ENCODE results near the gene GPR107. TPM values are rescaled to one million over a fixed set of nuclear protein-coding genes. Genes with fewer than 3 reads are reported as not detected.

GPR107 gene
- total RNA-seq, 1 experiment from 2014 or later: 33.2 TPM

GRCh38 chr9:130062750-130063149, 9.0 kb downstream of the GPR107 start:
- H3K27me3 Mint-ChIP-seq (ENCODE audit: low read depth): no peaks in the 10 kb centered on the region
- no peaks in the 10 kb centered on the region for H3K4me1 Mint-ChIP-seq
- peaks cover 3% of the 10 kb centered on the region for H3K9me3 Mint-ChIP-seq
- POLR2A ChIA-PET: no interaction called here
- TF ChIP-seq E2F4 (CRISPR knock-in tag; IDR thresholded peaks at IDR 0.05; ENCODE audit: borderline replicate concordance, low read depth): no peak
- TF ChIP-seq, protein P1, sequence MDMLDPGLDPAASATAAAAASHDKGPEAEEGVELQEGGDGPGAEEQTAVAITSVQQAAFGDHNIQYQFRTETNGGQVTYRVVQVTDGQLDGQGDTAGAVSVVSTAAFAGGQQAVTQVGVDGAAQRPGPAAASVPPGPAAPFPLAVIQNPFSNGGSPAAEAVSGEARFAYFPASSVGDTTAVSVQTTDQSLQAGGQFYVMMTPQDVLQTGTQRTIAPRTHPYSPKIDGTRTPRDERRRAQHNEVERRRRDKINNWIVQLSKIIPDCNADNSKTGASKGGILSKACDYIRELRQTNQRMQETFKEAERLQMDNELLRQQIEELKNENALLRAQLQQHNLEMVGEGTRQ (CRISPR knock-in tag; IDR thresholded peaks at IDR 0.05): no peak
- no peak for TF ChIP-seq MYBL2 (CRISPR knock-in tag; IDR thresholded peaks at IDR 0.05)
- TF ChIP-seq, protein P2, sequence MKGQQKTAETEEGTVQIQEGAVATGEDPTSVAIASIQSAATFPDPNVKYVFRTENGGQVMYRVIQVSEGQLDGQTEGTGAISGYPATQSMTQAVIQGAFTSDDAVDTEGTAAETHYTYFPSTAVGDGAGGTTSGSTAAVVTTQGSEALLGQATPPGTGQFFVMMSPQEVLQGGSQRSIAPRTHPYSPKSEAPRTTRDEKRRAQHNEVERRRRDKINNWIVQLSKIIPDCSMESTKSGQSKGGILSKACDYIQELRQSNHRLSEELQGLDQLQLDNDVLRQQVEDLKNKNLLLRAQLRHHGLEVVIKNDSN (CRISPR knock-in tag; IDR thresholded peaks at IDR 0.05): no peak
- no peak for TF ChIP-seq ELF4 (CRISPR knock-in tag; IDR thresholded peaks at IDR 0.05; ENCODE audit: low read depth)
- no peak for TF ChIP-seq SOX15 (CRISPR knock-in tag; IDR thresholded peaks at IDR 0.05)
- no peak for TF ChIP-seq JAZF1 (CRISPR knock-in tag; IDR thresholded peaks at IDR 0.05)
- no peak for TF ChIP-seq TEAD4 (CRISPR knock-in tag; IDR thresholded peaks at IDR 0.05)
- TF ChIP-seq, protein P3, sequence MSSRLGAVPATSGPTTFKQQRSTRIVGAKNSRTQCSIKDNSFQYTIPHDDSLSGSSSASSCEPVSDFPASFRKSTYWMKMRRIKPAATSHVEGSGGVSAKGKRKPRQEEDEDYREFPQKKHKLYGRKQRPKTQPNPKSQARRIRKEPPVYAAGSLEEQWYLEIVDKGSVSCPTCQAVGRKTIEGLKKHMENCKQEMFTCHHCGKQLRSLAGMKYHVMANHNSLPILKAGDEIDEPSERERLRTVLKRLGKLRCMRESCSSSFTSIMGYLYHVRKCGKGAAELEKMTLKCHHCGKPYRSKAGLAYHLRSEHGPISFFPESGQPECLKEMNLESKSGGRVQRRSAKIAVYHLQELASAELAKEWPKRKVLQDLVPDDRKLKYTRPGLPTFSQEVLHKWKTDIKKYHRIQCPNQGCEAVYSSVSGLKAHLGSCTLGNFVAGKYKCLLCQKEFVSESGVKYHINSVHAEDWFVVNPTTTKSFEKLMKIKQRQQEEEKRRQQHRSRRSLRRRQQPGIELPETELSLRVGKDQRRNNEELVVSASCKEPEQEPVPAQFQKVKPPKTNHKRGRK (CRISPR knock-in tag; IDR thresholded peaks at IDR 0.05; ENCODE audit: borderline replicate concordance): no peak
- TF ChIP-seq ZNF671 (CRISPR knock-in tag; IDR thresholded peaks at IDR 0.05): no peak
- TF ChIP-seq, protein P4, sequence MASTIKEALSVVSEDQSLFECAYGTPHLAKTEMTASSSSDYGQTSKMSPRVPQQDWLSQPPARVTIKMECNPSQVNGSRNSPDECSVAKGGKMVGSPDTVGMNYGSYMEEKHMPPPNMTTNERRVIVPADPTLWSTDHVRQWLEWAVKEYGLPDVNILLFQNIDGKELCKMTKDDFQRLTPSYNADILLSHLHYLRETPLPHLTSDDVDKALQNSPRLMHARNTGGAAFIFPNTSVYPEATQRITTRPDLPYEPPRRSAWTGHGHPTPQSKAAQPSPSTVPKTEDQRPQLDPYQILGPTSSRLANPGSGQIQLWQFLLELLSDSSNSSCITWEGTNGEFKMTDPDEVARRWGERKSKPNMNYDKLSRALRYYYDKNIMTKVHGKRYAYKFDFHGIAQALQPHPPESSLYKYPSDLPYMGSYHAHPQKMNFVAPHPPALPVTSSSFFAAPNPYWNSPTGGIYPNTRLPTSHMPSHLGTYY (CRISPR knock-in tag; IDR thresholded peaks at IDR 0.05): no peak
- TF ChIP-seq IRF2 (CRISPR knock-in tag; IDR thresholded peaks at IDR 0.05; ENCODE audit: borderline replicate concordance, low read depth): no peak
- no peak for TF ChIP-seq ZNF423 (CRISPR knock-in tag; IDR thresholded peaks at IDR 0.05)
- no peak for TF ChIP-seq ATF1 (CRISPR knock-in tag; IDR thresholded peaks at IDR 0.05)
- no peak for TF ChIP-seq ZNF121 (CRISPR knock-in tag; IDR thresholded peaks at IDR 0.05)
- no peak for TF ChIP-seq ZNF532 (CRISPR knock-in tag; IDR thresholded peaks at IDR 0.05; ENCODE audit: borderline replicate concordance)
- CTCF ChIA-PET: no interaction called here
- no peak for DNase-seq (ENCODE audit: low spot score)
- H3K27ac Mint-ChIP-seq: no peak overlapping the region
- no peak overlapping the region for H3K4me3 Mint-ChIP-seq
- 0 out of 2 replicates have a peak, but pooled peaks cover 3% of the 10 kb centered on the region for H3K36me3 Mint-ChIP-seq
- ATAC-seq: no peak

GRCh38 chr9:130064621-130065020, 10.9 kb downstream of the GPR107 start:
- peaks cover 3% of the 10 kb centered on the region for H3K9me3 Mint-ChIP-seq
- H3K4me1 Mint-ChIP-seq: no peaks in the 10 kb centered on the region
- ATAC-seq: peak; percentile 30; the same call in 1 of the 2 replicates
- CTCF ChIA-PET: interaction anchor here (0.6 to 1.0 kb wide), 2 partner anchors 11 to 396 kb away, joined by 4 read pairs; partner anchors contain the start of gene GPR107
- H3K4me3 Mint-ChIP-seq: no peak overlapping the region
- no peak for DNase-seq (ENCODE audit: low spot score)
- no peaks in the 10 kb centered on the region for H3K27me3 Mint-ChIP-seq (ENCODE audit: low read depth)
- H3K27ac Mint-ChIP-seq: peak overlapping the region; percentile 90
- POLR2A ChIA-PET: no interaction called here
- H3K36me3 Mint-ChIP-seq: 0 out of 2 replicates have a peak, but pooled peaks cover 3% of the 10 kb centered on the region
- TF ChIP-seq, protein P5, sequence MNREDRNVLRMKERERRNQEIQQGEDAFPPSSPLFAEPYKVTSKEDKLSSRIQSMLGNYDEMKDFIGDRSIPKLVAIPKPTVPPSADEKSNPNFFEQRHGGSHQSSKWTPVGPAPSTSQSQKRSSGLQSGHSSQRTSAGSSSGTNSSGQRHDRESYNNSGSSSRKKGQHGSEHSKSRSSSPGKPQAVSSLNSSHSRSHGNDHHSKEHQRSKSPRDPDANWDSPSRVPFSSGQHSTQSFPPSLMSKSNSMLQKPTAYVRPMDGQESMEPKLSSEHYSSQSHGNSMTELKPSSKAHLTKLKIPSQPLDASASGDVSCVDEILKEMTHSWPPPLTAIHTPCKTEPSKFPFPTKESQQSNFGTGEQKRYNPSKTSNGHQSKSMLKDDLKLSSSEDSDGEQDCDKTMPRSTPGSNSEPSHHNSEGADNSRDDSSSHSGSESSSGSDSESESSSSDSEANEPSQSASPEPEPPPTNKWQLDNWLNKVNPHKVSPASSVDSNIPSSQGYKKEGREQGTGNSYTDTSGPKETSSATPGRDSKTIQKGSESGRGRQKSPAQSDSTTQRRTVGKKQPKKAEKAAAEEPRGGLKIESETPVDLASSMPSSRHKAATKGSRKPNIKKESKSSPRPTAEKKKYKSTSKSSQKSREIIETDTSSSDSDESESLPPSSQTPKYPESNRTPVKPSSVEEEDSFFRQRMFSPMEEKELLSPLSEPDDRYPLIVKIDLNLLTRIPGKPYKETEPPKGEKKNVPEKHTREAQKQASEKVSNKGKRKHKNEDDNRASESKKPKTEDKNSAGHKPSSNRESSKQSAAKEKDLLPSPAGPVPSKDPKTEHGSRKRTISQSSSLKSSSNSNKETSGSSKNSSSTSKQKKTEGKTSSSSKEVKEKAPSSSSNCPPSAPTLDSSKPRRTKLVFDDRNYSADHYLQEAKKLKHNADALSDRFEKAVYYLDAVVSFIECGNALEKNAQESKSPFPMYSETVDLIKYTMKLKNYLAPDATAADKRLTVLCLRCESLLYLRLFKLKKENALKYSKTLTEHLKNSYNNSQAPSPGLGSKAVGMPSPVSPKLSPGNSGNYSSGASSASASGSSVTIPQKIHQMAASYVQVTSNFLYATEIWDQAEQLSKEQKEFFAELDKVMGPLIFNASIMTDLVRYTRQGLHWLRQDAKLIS (CRISPR knock-in tag; IDR thresholded peaks at IDR 0.05; ENCODE audit: borderline replicate concordance): no peak
- TF ChIP-seq SMAD3 (CRISPR knock-in tag; IDR thresholded peaks at IDR 0.05; ENCODE audit: borderline replicate concordance) (no peak), ZNF671 (CRISPR knock-in tag; IDR thresholded peaks at IDR 0.05) (no peak), ZNF396 (CRISPR knock-in tag; IDR thresholded peaks at IDR 0.05; ENCODE audit: borderline replicate concordance) (no peak), JAZF1 (CRISPR knock-in tag; IDR thresholded peaks at IDR 0.05) (no peak)
- TF ChIP-seq, protein P2 (CRISPR knock-in tag; IDR thresholded peaks at IDR 0.05): no peak

Measured in WTC11 (cell line).